OCI-LY1 (cell line): ENCODE measurements around the gene B4GALNT1.

Experiments used
- EZH2 ChIP-seq: fragments of 200-600 bp; sonication (generic), shearing (Covaris generic); IDR thresholded peaks from 2 replicates; pipeline ENCODE4 v1.8.0; 2017; ENCODE audit warnings: borderline replicate concordance, mixed run types, mild to moderate bottlenecking, antibody characterized with exemption, low read length, moderate library complexity, mixed read lengths
- TF ChIP-seq, protein P1 (sequence below): fragments of 200-600 bp; sonication (generic), shearing (Covaris generic); IDR thresholded peaks from 2 replicates; pipeline ENCODE4 v1.5.1; 2017; ENCODE audit warnings: mild to moderate bottlenecking, antibody characterized with exemption, low read length, moderate library complexity, mixed read lengths

DNA sequence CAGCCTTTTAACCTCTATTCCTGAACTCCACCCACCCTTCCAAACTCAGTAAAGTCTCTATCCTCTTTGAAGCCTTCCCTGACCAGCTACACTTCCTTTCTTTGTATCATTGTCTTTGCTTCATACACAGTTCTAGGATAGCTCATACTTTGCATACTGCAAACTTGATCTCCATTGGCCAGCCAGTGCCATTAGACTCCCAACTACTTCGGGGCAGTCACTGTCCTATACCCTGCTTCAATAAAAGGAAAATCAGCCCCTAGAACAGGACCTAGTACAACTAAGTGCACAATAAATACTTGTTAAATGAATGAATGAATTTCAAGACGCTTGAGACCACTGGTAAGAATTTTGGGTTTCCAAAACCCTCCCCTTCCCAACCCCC, 42.5 kb downstream of the B4GALNT1 start:
- TF ChIP-seq, protein P1, sequence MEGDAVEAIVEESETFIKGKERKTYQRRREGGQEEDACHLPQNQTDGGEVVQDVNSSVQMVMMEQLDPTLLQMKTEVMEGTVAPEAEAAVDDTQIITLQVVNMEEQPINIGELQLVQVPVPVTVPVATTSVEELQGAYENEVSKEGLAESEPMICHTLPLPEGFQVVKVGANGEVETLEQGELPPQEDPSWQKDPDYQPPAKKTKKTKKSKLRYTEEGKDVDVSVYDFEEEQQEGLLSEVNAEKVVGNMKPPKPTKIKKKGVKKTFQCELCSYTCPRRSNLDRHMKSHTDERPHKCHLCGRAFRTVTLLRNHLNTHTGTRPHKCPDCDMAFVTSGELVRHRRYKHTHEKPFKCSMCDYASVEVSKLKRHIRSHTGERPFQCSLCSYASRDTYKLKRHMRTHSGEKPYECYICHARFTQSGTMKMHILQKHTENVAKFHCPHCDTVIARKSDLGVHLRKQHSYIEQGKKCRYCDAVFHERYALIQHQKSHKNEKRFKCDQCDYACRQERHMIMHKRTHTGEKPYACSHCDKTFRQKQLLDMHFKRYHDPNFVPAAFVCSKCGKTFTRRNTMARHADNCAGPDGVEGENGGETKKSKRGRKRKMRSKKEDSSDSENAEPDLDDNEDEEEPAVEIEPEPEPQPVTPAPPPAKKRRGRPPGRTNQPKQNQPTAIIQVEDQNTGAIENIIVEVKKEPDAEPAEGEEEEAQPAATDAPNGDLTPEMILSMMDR = no peak
- TF ChIP-seq EZH2 = no peak
